Fibroblast of gingiva (primary cell): ENCODE results near the gene TCP11.

Experiments
- DNase-seq: peaks from one replicate; pipeline ENCODE4 v3.0.0-alpha.2; 2011; ENCODE audit warnings: low read depth

Gene TCP11

DNA sequence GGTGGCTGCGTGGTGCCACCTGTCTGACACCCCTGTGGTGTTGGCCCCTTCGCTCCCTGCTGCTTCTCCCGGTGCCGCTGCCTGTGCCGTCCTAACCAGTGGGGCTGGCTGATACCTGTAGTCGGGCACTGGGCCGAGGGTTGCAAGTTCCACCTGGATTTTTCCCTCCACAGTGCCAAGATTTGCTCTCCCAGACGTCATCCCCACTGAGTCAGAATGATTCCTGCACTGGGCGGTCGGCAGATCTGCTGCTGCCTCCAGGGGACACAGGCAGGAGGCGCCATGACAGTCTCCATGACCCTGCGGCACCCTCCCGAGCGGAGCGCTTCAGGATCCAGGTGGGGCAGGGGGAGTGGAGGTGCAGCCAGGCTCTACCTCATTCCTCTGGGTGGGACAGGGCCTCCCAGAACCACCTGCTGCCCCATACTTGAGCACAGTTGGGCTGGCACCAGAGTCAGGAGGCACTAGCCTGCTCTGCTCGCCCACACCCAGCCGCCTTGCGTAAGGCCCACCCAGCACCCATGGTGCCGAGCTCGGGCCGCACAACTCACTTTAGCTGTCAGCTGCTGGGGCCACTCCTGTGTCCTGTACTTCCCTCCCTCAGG is 60.2 kb downstream of the TCP11 start:
- no peak for DNase-seq

DNA sequence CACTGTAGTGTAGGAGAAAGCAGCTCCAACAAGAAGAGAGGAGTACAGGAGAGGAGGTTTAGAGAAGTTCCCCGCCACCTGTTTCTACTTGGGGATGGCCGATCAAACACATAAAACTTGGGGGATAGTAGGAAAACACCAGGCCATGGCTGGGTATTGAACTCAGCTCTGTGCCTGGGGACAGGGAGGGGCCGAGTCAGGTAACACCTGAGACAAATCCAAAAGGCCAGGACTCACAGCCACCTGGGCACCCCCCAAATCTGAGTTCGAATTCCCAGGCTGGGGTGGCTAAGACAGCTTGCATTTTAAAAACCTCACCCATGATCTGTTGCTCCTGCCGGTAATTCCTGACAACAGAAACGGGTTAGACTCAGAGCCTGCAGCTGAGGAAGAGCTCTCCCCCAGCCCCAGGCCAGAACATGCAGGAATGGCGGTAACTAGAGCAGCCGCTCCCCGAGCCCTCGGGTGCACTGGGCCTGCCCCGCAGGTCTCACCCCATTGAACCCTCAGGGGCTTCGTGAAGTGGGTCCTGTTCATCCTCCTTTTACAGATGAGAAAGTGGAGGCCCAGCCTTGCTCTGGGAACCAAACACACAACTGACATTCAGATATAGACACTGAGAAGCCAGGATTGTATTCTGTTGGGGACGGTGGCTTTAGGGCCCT is 61.0 kb downstream of the TCP11 start:
- no peak for DNase-seq

DNA sequence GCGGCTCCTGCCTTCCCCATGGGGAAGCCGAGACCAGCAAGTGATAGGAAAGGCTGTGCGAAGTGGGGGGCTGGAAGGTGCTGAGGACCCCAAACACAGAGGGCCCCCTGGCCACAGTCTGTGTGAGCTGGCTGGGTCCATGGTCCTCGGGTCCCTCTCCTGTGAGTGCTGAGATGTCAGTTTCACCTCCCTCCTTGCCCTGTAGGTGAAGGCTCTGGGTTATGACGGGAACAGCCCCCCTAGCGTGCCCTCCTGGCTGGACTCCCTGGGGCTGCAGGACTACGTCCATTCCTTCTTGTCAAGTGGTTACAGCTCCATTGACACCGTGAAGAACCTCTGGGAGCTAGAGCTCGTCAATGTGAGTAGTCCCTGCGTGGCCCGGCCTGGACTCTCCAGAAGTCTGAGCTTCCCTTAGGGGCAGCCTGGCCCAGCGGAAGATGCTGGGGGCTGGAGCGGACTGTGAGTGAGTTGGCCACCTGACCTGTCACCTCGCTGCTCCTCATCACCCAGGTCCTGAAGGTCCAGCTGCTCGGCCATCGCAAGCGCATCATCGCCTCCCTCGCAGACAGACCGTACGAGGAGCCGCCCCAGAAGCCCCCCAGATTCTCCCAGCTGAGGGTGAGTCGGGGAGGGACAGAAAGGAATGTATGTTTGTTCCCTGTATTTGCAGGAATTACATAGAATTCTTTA is 61.7 kb downstream of the TCP11 start:
- DNase-seq = no peak

DNA sequence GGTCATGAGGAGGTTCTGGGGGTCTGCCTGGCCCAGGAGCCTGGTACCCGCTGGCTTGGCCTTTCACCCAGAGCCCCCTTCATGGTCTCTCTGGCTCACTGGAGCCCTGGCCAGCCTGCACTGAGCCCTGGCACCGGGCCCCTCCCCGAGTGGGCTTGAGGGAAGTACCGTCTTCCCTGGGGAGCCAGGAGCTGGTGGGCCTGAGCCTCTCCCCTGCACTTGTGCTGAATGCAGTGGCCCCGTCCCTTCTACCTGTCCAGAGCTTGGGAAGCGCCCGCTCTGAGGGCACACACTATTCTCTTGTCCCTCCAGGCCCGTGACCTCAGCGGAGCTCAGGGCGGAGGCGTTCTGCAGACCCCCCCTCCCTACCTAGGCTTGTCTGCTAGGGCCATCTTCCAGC is 62.2 kb downstream of the TCP11 start:
- DNase-seq = no peak

DNA sequence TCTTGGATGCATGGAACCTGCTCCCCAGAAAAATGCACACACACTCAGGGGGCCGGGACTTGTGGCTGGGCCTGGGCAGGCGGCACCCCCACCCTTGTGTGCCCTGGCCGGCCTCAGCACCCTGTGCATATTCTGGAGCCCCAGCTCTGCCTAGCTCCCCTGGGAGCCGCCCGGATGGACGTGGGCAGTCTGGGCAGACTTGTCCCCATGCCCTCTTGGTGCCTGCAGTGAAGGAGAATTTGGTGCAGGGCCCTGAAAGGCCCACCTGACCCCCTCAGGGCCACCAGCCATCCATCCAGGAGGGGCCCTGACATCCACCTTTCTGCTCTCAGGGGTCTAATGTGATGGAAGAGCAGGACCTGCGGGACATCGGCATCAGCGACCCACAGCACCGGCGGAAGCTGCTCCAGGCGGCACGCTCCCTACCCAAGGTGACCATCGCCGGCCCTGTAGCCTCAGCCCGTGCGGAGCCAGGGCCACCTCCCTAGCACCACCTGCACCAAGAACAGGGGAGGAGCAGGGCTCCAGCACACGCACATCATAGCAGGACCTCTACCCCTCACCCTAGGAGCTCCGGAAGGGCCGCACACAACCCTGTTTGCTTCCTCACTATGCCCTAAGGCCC is 62.8 kb downstream of the TCP11 start:
- DNase-seq = no peak

DNA sequence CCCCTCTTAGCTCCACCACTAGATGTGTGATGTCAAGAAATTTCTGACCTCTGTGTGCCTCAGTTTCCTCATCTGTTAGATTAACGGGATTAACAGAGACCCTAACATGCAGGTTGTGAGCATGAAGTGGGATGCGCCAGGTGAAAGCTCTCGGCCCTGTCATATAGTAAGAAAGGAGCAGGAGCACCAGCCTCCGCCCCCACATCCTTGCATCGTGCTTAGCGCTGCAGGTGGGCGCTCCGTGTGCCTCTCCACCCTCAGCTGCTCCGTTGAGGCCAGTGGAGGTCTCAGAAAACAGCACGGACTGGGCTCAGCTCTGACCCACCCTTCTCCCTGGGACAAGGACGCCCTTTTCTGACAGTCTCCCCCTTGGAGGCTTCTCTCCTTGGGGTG is 63.4 kb downstream of the TCP11 start:
- no peak for DNase-seq

DNA sequence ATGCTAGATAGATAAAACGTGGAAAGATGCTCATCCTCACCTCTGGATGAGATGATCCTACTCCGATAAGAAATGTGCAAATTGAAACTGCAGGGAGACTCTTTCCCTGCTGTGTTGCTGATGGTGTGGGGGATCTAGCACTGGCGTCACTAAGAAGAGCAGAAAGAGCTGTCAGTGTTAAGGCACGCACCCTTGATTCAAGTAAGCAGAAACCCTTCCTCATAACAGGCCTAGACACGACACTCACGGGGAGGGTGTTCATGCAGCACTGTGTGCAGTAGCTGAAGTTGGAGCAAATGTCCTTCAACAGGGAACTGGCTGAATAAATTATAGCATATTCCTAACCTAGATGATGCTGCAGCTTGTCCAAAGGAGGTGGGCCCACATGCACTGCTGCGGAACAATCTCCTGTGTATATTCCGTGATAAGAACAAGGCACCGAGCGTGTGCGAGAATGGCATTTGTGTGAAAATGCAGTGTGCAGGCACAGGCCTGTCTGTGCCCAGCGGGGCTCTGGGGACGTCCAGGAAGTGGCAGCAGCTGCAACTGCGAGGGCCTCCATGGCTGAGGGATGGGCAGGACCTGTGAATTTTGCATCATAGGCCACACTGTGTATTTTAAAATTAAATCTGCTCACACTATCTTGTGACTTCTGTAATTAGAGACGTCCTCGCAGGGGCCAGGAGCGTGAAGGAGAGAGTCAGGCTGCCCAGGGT is 64.0 kb downstream of the TCP11 start:
- DNase-seq = no peak

DNA sequence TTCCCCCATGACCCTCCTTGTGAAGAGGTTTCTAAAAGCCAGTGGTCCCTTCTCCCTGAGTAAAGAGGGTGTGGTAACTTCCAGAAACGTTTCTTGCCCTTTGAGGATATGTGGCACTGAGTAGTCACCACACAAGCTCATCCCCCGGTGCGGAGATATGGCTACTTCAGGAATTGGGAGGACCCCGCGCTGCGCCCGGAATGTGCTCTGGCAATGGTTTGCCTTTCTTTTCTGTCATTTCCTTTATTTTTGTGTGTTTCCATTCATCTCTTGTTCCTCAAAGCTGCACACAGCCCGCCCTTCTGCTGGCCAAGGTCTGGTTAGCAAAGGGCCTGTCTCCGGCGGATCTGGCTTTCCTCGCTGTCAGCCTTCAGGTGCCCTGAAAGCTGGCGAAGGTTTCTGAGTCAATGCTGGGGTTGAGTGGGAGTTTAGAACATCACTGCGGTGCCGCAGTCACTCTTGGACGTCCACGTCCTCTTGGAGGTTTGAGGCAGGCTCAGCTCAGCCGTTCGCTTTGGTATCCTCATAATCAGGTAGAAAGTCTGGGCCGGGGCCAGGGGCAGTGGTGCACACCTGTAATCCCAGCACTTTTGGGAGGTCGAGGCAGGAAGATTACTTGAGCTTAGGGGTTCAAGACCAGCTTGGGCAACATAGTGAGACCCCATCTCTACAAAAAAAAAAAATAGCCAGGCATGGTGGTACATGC is 67.2 kb downstream of the TCP11 start:
- no peak for DNase-seq

DNA sequence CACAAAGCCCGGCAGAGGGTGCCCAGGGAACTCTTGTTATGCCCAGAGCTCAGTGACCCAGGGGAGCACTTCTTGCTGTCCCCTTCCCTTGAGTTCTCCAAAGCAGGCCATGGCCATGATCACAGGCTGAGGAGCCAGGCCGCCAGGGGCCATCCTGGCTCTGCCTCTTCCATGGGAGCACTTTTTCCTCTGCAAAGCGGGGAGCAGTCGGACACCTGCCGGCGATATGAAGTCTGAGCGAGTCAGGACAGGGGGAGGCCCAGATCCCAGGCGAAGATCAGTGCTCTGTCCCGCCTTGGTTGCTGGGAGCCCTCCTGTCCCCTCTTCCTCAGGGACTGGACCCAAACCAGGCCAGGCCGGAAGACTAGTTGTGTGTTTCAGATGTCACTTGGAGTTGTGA is 67.9 kb downstream of the TCP11 start:
- DNase-seq = no peak

DNA sequence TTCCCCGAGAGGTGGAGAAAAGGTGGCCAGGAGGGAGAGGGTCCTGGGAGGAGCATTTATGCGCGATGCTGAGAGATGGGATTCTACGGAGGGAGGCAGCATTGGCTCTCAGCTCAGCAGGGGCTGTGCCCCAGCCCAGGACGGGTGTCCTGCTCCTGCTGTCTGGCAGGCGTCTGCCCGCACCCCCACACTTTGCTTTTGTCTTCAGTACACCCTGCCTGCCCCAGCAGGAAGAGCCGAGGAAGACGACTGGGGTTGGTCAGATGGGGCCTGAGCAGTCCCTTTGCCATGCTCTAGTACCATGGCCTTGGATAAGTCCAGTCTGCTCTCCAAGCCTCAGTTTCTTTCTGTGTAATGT is 68.5 kb downstream of the TCP11 start:
- no peak for DNase-seq

DNA sequence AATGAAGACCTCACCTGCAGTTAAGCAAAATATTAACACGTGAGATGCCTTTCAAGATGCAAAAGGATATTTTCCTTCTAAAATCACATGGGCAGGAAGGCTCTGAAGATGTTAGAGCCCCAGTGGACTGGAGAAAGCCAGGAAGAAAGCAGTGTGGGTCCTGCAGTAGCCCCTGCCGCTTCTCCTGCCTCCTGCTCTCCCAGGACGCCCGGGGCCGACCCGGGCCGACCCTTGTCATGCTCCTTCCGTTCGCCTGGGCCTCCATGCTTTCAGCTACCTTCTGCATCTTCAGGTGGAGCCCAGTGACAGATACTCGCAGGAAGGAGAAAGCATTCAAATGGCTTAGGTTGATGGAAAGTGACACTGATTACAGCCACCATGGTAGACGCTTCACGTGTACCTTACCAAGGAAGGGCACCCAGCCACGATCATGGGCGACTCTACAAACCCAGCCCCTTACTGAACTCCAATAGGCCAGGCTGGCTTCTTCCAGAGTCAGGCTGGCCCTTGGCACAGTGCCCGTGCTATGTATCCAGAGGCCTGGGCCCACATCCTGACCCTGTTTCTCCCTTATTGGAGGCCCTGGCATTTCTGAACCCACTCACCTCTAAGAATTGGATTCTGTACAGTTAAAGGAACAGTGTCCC is 69.0 kb downstream of the TCP11 start:
- DNase-seq = no peak

DNA sequence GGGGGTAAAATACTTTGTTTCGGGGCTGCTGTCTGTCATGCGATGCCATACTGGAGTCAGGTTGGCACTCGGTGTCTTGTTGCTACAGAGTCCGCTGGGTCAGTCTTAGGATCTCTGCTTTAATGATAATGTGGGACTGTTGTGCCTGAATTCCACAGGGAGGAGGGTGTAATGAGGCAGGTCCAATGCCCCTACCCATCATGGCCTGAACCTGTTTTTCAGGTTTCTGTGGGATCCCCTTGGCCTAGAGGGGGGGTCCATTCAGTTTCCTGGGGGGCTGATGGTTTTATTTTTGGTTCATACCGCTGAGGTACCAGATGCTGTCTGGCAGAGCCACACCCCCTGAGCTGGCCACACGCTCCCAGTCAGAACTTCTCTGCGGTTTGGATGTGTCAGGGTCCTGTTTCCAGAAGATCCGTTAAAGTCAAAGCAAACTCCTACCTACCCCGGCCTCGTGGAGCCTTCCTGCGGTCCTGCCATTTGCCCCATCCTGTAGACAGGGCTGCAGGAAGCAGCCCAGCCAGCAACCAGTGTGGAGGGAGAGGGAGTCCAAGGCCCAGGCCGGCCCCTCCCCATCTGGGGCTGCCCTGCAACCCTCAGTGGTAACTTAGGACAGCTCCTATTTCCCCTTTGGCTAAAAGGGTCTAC is 69.7 kb downstream of the TCP11 start:
- no peak for DNase-seq

DNA sequence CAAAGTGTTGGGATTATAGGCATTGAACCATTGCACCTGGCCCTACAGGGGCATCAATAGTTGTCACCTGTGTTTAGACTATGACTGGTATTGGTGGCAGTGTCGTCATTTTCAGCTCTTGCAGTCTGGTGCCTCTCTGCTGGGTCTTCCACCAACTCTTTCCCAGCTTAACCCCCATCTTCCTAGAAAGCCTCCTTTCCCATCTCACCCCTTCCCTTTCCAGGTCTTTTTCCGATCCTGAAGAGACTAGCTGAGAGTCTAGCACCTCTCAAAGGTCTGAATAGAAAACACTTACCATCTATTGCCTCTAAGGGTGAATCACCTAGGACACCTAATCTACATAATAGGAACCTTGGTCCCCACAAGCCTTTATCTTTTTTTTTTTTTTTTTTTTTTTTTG is 71.0 kb downstream of the TCP11 start:
- no peak for DNase-seq

DNA sequence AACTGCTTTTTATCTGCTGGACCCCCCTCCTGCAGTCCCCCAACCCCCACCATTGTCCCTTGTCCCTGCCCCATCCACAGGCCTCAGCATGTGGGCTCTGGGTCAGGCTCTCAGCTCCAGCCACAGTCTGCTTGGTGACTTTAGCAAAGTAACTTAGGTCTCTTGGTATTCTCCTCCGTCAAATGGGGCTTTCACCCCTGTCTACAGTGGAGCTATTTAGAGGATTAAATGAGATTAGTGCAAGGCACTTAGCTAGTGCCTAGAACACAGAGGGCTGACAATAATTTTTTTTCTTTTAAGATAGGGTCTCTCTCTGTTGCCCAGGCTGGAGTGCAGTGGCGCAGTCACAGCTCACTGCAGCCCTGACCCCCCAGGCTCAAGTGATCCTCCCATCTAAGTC is 71.9 kb downstream of the TCP11 start:
- no peak for DNase-seq

DNA sequence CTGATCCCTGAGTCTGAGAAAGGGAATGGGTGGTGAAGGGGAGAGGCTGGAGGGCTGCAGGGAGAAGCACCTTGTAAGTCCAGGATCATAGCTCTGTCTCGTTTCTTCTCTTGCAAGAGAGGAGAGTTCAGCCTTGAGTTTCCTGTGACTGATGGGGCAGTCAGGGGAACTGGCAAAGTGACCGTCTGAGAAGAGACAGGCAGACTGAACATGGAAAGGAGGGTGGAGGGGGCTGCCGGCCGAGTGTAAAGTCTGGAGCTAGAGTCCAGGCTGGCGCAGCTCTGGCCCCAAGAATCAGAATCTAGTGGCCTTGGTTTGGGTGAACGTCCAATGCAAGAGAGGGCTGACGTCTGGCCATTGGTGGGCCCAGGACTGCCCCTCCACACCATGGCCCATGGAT is 72.5 kb downstream of the TCP11 start:
- DNase-seq = no peak

DNA sequence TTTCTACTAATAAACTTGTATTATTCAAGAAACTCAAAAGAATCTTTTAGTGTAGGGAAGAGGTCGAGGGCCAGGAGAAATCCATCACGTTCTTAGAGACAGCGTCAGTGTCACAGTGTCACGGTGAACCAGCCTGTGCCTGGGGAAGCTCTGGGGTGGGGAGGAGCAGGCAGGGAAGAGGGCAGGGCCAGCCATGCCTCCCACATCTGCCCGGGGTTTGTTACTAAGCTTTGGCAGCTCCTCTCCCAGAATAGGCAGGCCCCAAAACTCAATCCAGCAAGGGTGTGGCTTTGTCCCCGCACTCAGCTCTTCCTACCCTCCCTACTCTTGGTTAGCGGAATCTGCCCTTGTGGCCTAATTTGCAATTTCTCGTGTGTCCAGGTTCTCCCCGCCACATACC is 72.9 kb downstream of the TCP11 start:
- no peak for DNase-seq
